Cardiac muscle cell (in vitro differentiated cells and primary cell): ENCODE data around the gene PGLYRP1. TPM values are rescaled to one million over a fixed set of nuclear protein-coding genes. Genes with fewer than 3 reads are reported as not detected.

Experiments
- DNase-seq, 2 donors: peaks; one replicate each; pipeline versions ENCODE4 v3.0.0 to v3.0.0-alpha.2; 2010 to 2017; ENCODE audit warnings: low read depth in 1 of 2, low spot score in 1 of 2
- H3K27ac ChIP-seq: fragments of 200-600 bp; sonication (generic); 2 replicates; pipeline ENCODE4 v1.5.1; 2016
- H3K27me3 ChIP-seq: fragments of 200-600 bp; sonication (generic); 2 replicates; pipeline ENCODE4 v1.6.0; 2016; ENCODE audit warnings: control low read depth
- H3K36me3 ChIP-seq: fragments of 200-600 bp; sonication (generic); 2 replicates; pipeline ENCODE4 v1.5.1; 2016; ENCODE audit warnings: control low read depth
- H3K4me1 ChIP-seq: fragments of 200-600 bp; sonication (generic); 2 replicates; pipeline ENCODE4 v1.8.1; 2017; ENCODE audit warnings: low read depth, mild to moderate bottlenecking, mixed run types
- H3K4me3 ChIP-seq: fragments of 200-600 bp; sonication (generic); 2 replicates; pipeline ENCODE4 v1.5.1; 2016; ENCODE audit warnings: mild to moderate bottlenecking
- H3K9me3 ChIP-seq: fragments of 200-600 bp; sonication (generic); 2 replicates; pipeline ENCODE4 v1.5.1; 2017; ENCODE audit warnings: low read depth, mild to moderate bottlenecking, control low read depth
- polyA plus RNA-seq: library from polyadenylated mRNA; unstranded; fragments of >200 nt; fragmentation: Nextera tagmentation; extraction: Ambion mirVana; gene quantifications from 2 replicates; pipeline ENCODE4 v1.2.1, GENCODE V29; 2016
- total RNA-seq: library from RNA; depleted of rRNA; stranded (reverse); fragments of >200 nt; gene quantifications from 2 replicates; pipeline ENCODE4 v1.2.3, GENCODE V29; 2016
- TF ChIP-seq, protein P1 (sequence below): IDR thresholded peaks from 2 replicates; pipeline ENCODE4 v1.5.1; 2012; ENCODE audit warnings: low read depth, mild to moderate bottlenecking, low read length

The PGLYRP1 gene
- total and polyA plus RNA-seq, 2 experiments from 2014 or later: 0.20 TPM; not detected in 1

DNA sequence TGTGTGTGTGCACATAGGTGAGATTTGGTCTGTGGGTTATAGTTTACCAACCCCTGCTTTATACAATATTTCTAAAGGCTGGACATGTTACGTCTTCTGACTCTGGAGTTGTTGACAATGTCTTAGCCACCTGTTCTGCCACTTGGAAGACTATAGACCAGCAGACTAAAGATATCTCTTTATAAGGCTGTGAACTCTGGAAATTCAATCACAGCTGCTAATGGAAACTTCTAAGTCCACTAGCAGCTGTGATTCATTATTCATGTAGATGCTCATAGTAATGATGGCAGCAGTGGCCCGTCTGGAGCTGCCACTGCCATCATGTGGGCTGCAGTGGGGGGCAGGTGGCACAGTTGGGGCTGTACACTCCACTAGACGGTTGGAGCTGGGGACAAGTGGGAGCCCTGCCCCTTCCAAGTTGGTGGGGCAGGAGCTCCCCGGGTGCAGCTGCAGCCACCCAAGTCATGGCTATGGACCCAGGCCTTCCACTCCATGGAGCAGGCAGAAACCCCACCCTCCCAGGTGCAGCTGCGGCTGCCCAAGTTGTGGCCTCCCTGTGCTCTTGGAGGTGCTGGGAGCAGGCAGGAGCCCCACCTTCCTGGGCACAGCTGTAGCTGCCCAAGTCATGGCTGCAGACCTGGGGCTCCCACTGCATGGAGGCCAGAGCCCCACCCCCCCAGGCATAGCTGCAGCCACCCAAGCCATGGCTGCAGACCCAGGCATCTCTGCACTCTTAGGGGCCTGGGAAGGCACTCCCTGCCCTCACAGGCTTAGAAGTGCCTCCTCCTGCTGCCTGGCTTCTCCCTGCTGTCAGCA is 9.1 kb upstream of the PGLYRP1 start:
- DNase-seq: peak in 1 of 2 donors; percentile 23
- Histone ChIP-seq H3K27ac (no peak overlapping the region), H3K27me3 (no peaks in the 10 kb centered on the region), H3K4me1 (peaks cover 11% of the 10 kb centered on the region), H3K9me3 (no peaks in the 10 kb centered on the region), H3K4me3 (no peak overlapping the region), H3K36me3 (no peaks in the 10 kb centered on the region)
- TF ChIP-seq, protein P1, sequence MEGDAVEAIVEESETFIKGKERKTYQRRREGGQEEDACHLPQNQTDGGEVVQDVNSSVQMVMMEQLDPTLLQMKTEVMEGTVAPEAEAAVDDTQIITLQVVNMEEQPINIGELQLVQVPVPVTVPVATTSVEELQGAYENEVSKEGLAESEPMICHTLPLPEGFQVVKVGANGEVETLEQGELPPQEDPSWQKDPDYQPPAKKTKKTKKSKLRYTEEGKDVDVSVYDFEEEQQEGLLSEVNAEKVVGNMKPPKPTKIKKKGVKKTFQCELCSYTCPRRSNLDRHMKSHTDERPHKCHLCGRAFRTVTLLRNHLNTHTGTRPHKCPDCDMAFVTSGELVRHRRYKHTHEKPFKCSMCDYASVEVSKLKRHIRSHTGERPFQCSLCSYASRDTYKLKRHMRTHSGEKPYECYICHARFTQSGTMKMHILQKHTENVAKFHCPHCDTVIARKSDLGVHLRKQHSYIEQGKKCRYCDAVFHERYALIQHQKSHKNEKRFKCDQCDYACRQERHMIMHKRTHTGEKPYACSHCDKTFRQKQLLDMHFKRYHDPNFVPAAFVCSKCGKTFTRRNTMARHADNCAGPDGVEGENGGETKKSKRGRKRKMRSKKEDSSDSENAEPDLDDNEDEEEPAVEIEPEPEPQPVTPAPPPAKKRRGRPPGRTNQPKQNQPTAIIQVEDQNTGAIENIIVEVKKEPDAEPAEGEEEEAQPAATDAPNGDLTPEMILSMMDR: no peak

DNA sequence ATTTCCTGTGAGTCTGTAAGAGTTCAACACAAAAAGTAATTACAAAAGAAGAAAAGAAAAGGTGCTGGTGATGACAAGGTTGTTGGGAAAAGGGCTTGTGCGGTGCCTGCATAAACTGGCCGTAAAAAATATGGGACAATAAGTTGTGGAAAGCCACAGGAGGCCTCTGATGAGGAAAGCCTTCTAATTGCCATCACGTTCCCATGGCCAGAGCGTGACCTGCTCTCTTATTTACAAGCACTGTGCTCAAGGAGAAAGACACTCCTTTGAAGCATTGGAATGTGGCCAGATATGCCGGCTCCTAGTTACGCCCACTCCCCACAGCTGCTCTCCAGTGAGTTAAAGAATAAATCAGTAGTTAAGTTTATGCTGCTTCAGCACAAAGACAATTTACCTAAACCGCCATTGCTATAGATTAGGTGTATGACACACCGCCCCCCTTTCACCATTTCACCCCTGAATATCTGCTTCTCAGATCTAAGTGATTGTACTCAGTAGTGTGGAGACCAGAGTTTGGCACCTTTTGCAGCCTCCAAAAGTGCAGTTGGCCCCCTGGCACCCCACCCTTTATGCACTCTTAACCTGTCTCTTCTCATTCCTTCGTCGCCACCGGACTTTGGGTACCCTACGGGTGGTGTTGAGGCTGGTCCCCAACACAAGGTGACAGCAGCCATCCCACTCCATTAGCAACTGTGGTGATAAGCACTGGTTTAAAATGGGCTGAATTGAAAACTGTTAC is 8.1 kb upstream of the PGLYRP1 start:
- Histone ChIP-seq H3K4me1 (peaks cover 11% of the 10 kb centered on the region), H3K4me3 (no peak overlapping the region), H3K36me3 (no peaks in the 10 kb centered on the region), H3K9me3 (no peaks in the 10 kb centered on the region), H3K27ac (no peak overlapping the region), H3K27me3 (no peaks in the 10 kb centered on the region)
- peak in 1 of 2 donors; percentile 62 for DNase-seq
- TF ChIP-seq, protein P1: no peak

DNA sequence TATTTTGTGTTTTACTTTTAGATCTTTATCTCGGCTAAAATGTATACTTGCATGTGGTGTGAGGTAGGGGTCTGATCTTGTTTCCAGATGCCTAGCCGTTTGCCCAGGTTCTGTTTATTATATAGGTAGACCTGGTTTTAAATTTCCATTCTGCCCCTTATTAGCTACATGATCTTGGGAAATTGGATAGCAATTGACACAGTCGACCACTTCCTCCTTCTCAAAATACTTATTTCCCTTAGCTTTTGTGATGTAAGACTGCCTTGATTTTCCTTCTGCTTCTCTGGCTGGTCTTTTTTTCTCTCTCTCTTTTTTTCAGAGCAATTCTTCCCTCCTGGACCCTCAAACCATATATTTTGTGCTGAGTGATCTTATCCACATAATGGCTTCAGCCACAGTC is 3.0 kb upstream of the PGLYRP1 start:
- no peak for DNase-seq
- H3K36me3 ChIP-seq: no peaks in the 10 kb centered on the region
- TF ChIP-seq, protein P1: no peak

DNA sequence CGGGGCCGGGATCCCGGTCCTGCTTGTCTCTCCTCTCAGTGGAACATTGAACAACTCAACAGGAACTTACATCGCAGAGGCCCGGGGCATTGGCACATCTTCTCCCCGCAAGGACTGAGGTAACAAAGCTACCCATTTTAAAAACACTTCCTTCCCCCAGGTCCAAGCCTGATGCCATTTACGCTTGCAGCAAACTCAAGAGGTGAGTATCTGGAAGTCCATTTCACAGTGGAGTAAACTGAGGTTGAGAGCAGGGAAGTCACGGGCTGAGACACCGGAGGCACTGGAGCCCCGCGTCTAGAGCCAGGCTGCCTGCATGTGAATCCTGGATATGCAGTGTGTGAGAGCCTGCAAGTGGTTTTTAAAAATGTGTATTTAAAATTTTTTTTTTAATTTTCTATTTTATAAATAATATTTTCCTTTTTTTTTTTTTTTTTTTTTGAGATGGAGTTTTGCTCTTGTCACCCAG is 492 bp upstream of the PGLYRP1 start:
- Histone ChIP-seq H3K27ac (no peak overlapping the region), H3K36me3 (no peaks in the 10 kb centered on the region), H3K9me3 (no peaks in the 10 kb centered on the region), H3K4me1 (no peaks in the 10 kb centered on the region), H3K4me3 (no peak overlapping the region), H3K27me3 (no peaks in the 10 kb centered on the region)
- TF ChIP-seq, protein P1: no peak
- no peak for DNase-seq

More for the DNA sequence above, 3.0 kb upstream of the PGLYRP1 start:
- Histone ChIP-seq H3K27ac (no peak overlapping the region), H3K4me3 (no peak overlapping the region), H3K27me3 (no peaks in the 10 kb centered on the region), H3K4me1 (peaks cover 5% of the 10 kb centered on the region), H3K9me3 (no peaks in the 10 kb centered on the region)

DNA sequence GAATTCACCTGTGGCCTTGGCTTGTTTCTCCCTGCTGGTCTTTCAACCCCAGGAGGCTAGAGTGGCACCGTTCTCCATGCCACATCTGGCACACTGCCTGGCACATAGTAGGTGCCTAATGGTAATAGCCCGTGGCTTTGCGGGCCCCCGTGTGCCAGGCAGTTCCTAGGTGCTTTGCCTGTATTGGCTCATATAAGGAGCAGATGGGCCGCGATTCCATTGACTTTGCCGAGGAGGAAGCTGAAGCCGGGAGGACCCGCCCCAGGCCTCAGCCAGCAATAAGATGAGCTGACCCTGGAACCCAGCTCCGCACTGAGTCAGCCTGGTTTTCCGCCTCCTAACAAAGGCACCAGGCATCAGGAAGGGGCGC is 807 bp downstream of the PGLYRP1 start:
- no peak for DNase-seq
- Histone ChIP-seq H3K4me1 (no peaks in the 10 kb centered on the region), H3K4me3 (no peak overlapping the region), H3K27me3 (no peaks in the 10 kb centered on the region), H3K36me3 (no peaks in the 10 kb centered on the region), H3K9me3 (no peaks in the 10 kb centered on the region), H3K27ac (no peak overlapping the region)
- TF ChIP-seq, protein P1: no peak
